Measurements from ENCODE around the gene SAE1. TPM values are rescaled to one million over a fixed set of nuclear protein-coding genes. Genes with fewer than 3 reads are reported as not detected.
A peak's percentile ranks its signal among the peaks of the same experiment; 100 is the strongest.

SAE1 gene
- polyA plus RNA-seq, 3 donors, result 28.3 to 54.2 (median 46.5) TPM

- Mint-ChIP-seq H3K4me3 (no peak overlapping the region), H3K9me3 (peaks cover 0 to 4% (median 0%) of the 10 kb centered on the region in 7 donors), H3K27ac (no peak overlapping the region), H3K36me3 (no peaks in the 10 kb centered on the region), H3K27me3 (ENCODE audit: low read depth in 3 of 3) (peaks cover 3 to 8% (median 5%) of the 10 kb centered on the region in 3 donors), H3K4me1 (peaks cover 5% of the 10 kb centered on the region)
- Histone ChIP-seq H3K27ac (ENCODE audit: low read depth in 1 of 2, low read length in 2 of 2) (no peak overlapping the region), H3K27me3 (ENCODE audit: control insufficient read depth in 2 of 2, insufficient read depth in 2 of 2, low read length in 2 of 2) (no peaks in the 10 kb centered on the region), H3K4me3 (replicated peaks in 1 of 3; ENCODE audit: low read depth in 2 of 3, low read length in 3 of 3) (no peak overlapping the region), H3K9ac (ENCODE audit: insufficient read depth, low read length, poor library complexity, severe bottlenecking) (no peak overlapping the region), H3K9me3 (replicated peaks in 1 of 2; ENCODE audit: control insufficient read depth in 1 of 2, insufficient read depth in 1 of 2, low read length in 2 of 2) (no peaks in the 10 kb centered on the region), H3K36me3 (replicated peaks in 1 of 2; ENCODE audit: control insufficient read depth in 1 of 2, insufficient read depth in 2 of 2, low read length in 2 of 2) (no peaks in the 10 kb centered on the region), H4K20me1 (ENCODE audit: insufficient read depth, low read length) (no peaks in the 10 kb centered on the region), H3K4me1 (ENCODE audit: control insufficient read depth in 1 of 2, insufficient read depth in 2 of 2, low read length in 2 of 2) (peaks cover 0 to 4% of the 10 kb centered on the region in 2 donors), H2AFZ (ENCODE audit: insufficient read depth, low read depth, low read length, poor library complexity, severe bottlenecking) (no peak overlapping the region), H3K79me2 (ENCODE audit: insufficient read depth, low read length) (no peaks in the 10 kb centered on the region), H3K4me2 (replicated peaks; ENCODE audit: extremely low read depth, low read length, poor library complexity, severe bottlenecking) (no peak overlapping the region)
- DNase-seq, result no peak
- intact Hi-C loops (cut with micrococcal nuclease), result loop anchor here (1.0 to 5.0 kb wide), 2 partner anchors 46 to 88 kb away; no protein-coding TSS in a partner anchor
- TF ChIP-seq CTCF (IDR thresholded peaks at IDR 0.05), result no peak
These were observed 5.0 kb upstream of the SAE1 start for GRCh38 chr19:47125669-47125938.

GRCh38 chr19:47129579-47129978 is 1.1 kb upstream of the SAE1 start:
- intact Hi-C loops (cut with micrococcal nuclease), result loop anchor here in 1 of 2 donors (5.0 kb wide), 1 partner anchor 92 kb away; no protein-coding TSS in a partner anchor
- no peak overlapping the region for H3K4me3 Mint-ChIP-seq
- H3K4me1 Mint-ChIP-seq, result peaks cover 33% of the 10 kb centered on the region

More at GRCh38 chr19:47129579-47129978, 1.1 kb upstream of the SAE1 start:
- no peak overlapping the region for H3K4me2 ChIP-seq (replicated peaks; ENCODE audit: extremely low read depth, low read length, poor library complexity, severe bottlenecking)
- Mint-ChIP-seq H3K27me3 (ENCODE audit: low read depth in 3 of 3) (peaks cover 1 to 5% (median 2%) of the 10 kb centered on the region in 3 donors), H3K9me3 (peaks cover 0 to 4% (median 0%) of the 10 kb centered on the region in 7 donors), H3K27ac (peak overlapping the region in 1 of 7 donors; percentile 31), H3K36me3 (peaks cover 8 to 16% of the 10 kb centered on the region in 2 donors)
- 100% methylated on average over 2 of the region's 4 CpGs for WGBS (ENCODE audit: insufficient coverage)
- no peak overlapping the region for H3K9ac ChIP-seq (ENCODE audit: insufficient read depth, low read length, poor library complexity, severe bottlenecking)
- peaks cover 13% of the 10 kb centered on the region for H4K20me1 ChIP-seq (ENCODE audit: insufficient read depth, low read length)
- no peak for TF ChIP-seq CTCF (IDR thresholded peaks at IDR 0.05)
- H3K36me3 ChIP-seq (replicated peaks in 1 of 2; ENCODE audit: control insufficient read depth in 1 of 2, insufficient read depth in 2 of 2, low read length in 2 of 2), result no peaks in the 10 kb centered on the region
- H3K4me3 ChIP-seq (replicated peaks in 1 of 3; ENCODE audit: low read depth in 2 of 3, low read length in 3 of 3), result no peak overlapping the region
- peaks cover 40% of the 10 kb centered on the region for H3K79me2 ChIP-seq (ENCODE audit: insufficient read depth, low read length)
- no peaks in the 10 kb centered on the region for H3K27me3 ChIP-seq (ENCODE audit: control insufficient read depth in 2 of 2, insufficient read depth in 2 of 2, low read length in 2 of 2)
- H3K9me3 ChIP-seq (replicated peaks in 1 of 2; ENCODE audit: control insufficient read depth in 1 of 2, insufficient read depth in 1 of 2, low read length in 2 of 2), result no peaks in the 10 kb centered on the region
- no peak for DNase-seq
- H3K4me1 ChIP-seq (ENCODE audit: control insufficient read depth in 1 of 2, insufficient read depth in 2 of 2, low read length in 2 of 2), result peaks cover 14 to 23% of the 10 kb centered on the region in 2 donors
- H2AFZ ChIP-seq (ENCODE audit: insufficient read depth, low read depth, low read length, poor library complexity, severe bottlenecking), result no peak overlapping the region
- H3K27ac ChIP-seq (ENCODE audit: low read depth in 1 of 2, low read length in 2 of 2), result no peak overlapping the region
